WTC11 (cell line): ENCODE results near the gene CNOT6. TPM values are rescaled to one million over a fixed set of nuclear protein-coding genes. Genes with fewer than 3 reads are reported as not detected.

Source experiments
- ATAC-seq: fragments of 200-7000 bp; cut with Tn5 transposase; 2 replicates; pipeline ENCODE4 v1.10.0; 2021; ENCODE audit warnings: mild to moderate bottlenecking, moderate library complexity
- CTCF ChIA-PET: fragments of 300-600 bp; sonication (Branson Sonifier 250); formaldehyde crosslinking; loops from one replicate; lab custom pipeline; 2021; ENCODE audit warnings: antibody characterized with exemption; lab: Charles Lee
- POLR2A ChIA-PET: fragments of 350-600 bp; sonication (Branson Sonifier 250); formaldehyde crosslinking; loops from one replicate; lab custom pipeline; 2021; ENCODE audit warnings: antibody characterized with exemption; lab: Charles Lee
- DNase-seq: peaks from one replicate; pipeline ENCODE4 v3.0.0; 2021; ENCODE audit warnings: low spot score
- H3K27ac Mint-ChIP-seq: 2 replicates; pipeline ENCODE4 v1.8.0; 2021; ENCODE audit warnings: mixed read lengths
- H3K27me3 Mint-ChIP-seq: 2 replicates; pipeline ENCODE4 v1.8.0; 2021; ENCODE audit warnings: low read depth, mild to moderate bottlenecking, moderate library complexity, mixed read lengths
- H3K36me3 Mint-ChIP-seq: 2 replicates; pipeline ENCODE4 v1.8.0; 2021; ENCODE audit warnings: mixed read lengths
- H3K4me1 Mint-ChIP-seq: 2 replicates; pipeline ENCODE4 v1.8.0; 2022; ENCODE audit warnings: mixed read lengths
- H3K4me3 Mint-ChIP-seq: 2 replicates; pipeline ENCODE4 v1.8.0; 2021; ENCODE audit warnings: mild to moderate bottlenecking, moderate library complexity, mixed read lengths
- H3K9me3 Mint-ChIP-seq: 2 replicates; pipeline ENCODE4 v1.8.0; 2021; ENCODE audit warnings: mixed read lengths
- CREM ChIP-seq: sonication (generic); formaldehyde crosslinking; IDR thresholded peaks from 2 replicates; pipeline ENCODE4 v1.8.1; 2022; ENCODE audit warnings: mild to moderate bottlenecking, missing genetic modification reagents, moderate library complexity
- EMX1 ChIP-seq: fragments of 250-450 bp; sonication (Bioruptor Pico); IDR thresholded peaks from 2 replicates; pipeline ENCODE4 v1.8.0; 2021; ENCODE audit warnings: mild to moderate bottlenecking
- ETV6 ChIP-seq: sonication (generic); formaldehyde crosslinking; IDR thresholded peaks from 2 replicates; pipeline ENCODE4 v1.8.1; 2022; ENCODE audit warnings: mild to moderate bottlenecking, missing genetic modification reagents
- FOXP1 ChIP-seq: sonication (generic); formaldehyde crosslinking; IDR thresholded peaks from 2 replicates; pipeline ENCODE4 v1.8.0; 2022; ENCODE audit warnings: missing genetic modification reagents, mild to moderate bottlenecking, moderate library complexity, borderline replicate concordance
- FOXP4 ChIP-seq: sonication (generic); formaldehyde crosslinking; IDR thresholded peaks from 2 replicates; pipeline ENCODE4 v1.8.0; 2022; ENCODE audit warnings: mild to moderate bottlenecking, missing genetic modification reagents
- HMGXB4 ChIP-seq: sonication (generic); formaldehyde crosslinking; IDR thresholded peaks from 2 replicates; pipeline ENCODE4 v1.8.1; 2023; ENCODE audit warnings: mild to moderate bottlenecking, moderate library complexity, missing genetic modification reagents
- KAT7 ChIP-seq: sonication (generic); formaldehyde crosslinking; IDR thresholded peaks from 2 replicates; pipeline ENCODE4 v1.8.1; 2023; ENCODE audit warnings: missing genetic modification reagents, mild to moderate bottlenecking, borderline replicate concordance
- MXD4 ChIP-seq: fragments of 250-450 bp; sonication (Bioruptor Pico); IDR thresholded peaks from 2 replicates; pipeline ENCODE4 v1.8.0; 2021; ENCODE audit warnings: mild to moderate bottlenecking, moderate library complexity, borderline replicate concordance
- STAT6 ChIP-seq: sonication (generic); formaldehyde crosslinking; conservative IDR thresholded peaks from 2 replicates; pipeline ENCODE4 v1.8.1; 2023; ENCODE audit warnings: mild to moderate bottlenecking, low read depth, missing genetic modification reagents, moderate library complexity
- USF2 ChIP-seq: sonication (generic); formaldehyde crosslinking; IDR thresholded peaks from 2 replicates; pipeline ENCODE4 v1.8.1; 2023; ENCODE audit warnings: mild to moderate bottlenecking, missing genetic modification reagents, moderate library complexity
- ZNF317 ChIP-seq: sonication (generic); formaldehyde crosslinking; IDR thresholded peaks from 2 replicates; pipeline ENCODE4 v1.8.1; 2023; ENCODE audit warnings: low read depth, mild to moderate bottlenecking, moderate library complexity, missing genetic modification reagents, borderline replicate concordance
- ZNF416 ChIP-seq: fragments of 250-450 bp; sonication (Bioruptor Pico); IDR thresholded peaks from 2 replicates; pipeline ENCODE4 v1.9.0; 2021; ENCODE audit warnings: mild to moderate bottlenecking, inconsistent platforms
- ZNF423 ChIP-seq: fragments of 250-450 bp; sonication (Bioruptor Pico); IDR thresholded peaks from 2 replicates; pipeline ENCODE4 v2.1.2; 2022; ENCODE audit warnings: mild to moderate bottlenecking, moderate library complexity
- ZNF512 ChIP-seq: sonication (generic); formaldehyde crosslinking; IDR thresholded peaks from 2 replicates; pipeline ENCODE4 v1.8.1; 2022; ENCODE audit warnings: missing genetic modification reagents, borderline replicate concordance
- total RNA-seq: library from RNA; stranded (reverse); gene quantifications from 3 replicates; pipeline ENCODE4 v1.2.3, GENCODE V29; 2021

Gene CNOT6
- total RNA-seq, 1 experiment from 2014 or later = 41.0 TPM

GRCh38 chr5:180618829-180619562 is 124.8 kb downstream of the CNOT6 start (continued):
- TF ChIP-seq HMGXB4 (CRISPR knock-in tag) (no peak; the same call in 1 of the 2 replicates), ZNF512 (CRISPR knock-in tag) (no peak), ZNF423 (peak; percentile 72), EMX1 (CRISPR knock-in tag) (no peak), CREM (0 out of 2 replicates have a peak, but pooled peaks have one; percentile 37), ZNF317 (CRISPR knock-in tag) (no peak), FOXP4 (CRISPR knock-in tag) (0 out of 2 replicates have a peak, but pooled peaks have one; percentile 24)
- TF ChIP-seq, all 79 proteins: peak for 6

GRCh38 chr5:180619563-180619915 is 125.4 kb downstream of the CNOT6 start:
- peak; percentile 23; the same call in 1 of the 2 replicates for TF ChIP-seq FOXP1 (CRISPR knock-in tag)
- no peak for TF ChIP-seq KAT7 (CRISPR knock-in tag)
- Mint-ChIP-seq H3K27me3 (peaks cover 16% of the 10 kb centered on the region), H3K4me1 (peaks cover 2% of the 10 kb centered on the region; the same call in 1 of the 2 replicates), H3K4me3 (peak overlapping the region; percentile 51), H3K36me3 (no peaks in the 10 kb centered on the region), H3K27ac (no peak overlapping the region), H3K9me3 (no peaks in the 10 kb centered on the region)
- DNase-seq = no peak
- peak; percentile 4; the same call in 1 of the 2 replicates for ATAC-seq
- POLR2A ChIA-PET = interaction anchor here (1.7 kb wide), 1 partner anchor 28 kb away, joined by 6 read pairs; no protein-coding TSS in a partner anchor
- CTCF ChIA-PET = interaction anchor here (0.6 to 2.5 kb wide), 62 partner anchors 10 to 536 kb away, joined by 3 to 56 read pairs (median 5); partner anchors contain the start of gene FLT4

GRCh38 chr5:180620014-180620413 is 125.8 kb downstream of the CNOT6 start:
- Mint-ChIP-seq H3K36me3 (no peaks in the 10 kb centered on the region), H3K27ac (no peak overlapping the region), H3K4me3 (no peak overlapping the region; the same call in 1 of the 2 replicates), H3K4me1 (peaks cover 2% of the 10 kb centered on the region; the same call in 1 of the 2 replicates), H3K9me3 (no peaks in the 10 kb centered on the region), H3K27me3 (peaks cover 16% of the 10 kb centered on the region)
- ChIA-PET POLR2A (interaction anchor here (1.7 kb wide), 1 partner anchor 27 kb away, joined by 6 read pairs; no protein-coding TSS in a partner anchor), CTCF (interaction anchor here (0.9 to 2.5 kb wide), 31 partner anchors 10 to 537 kb away, joined by 3 to 56 read pairs (median 10); partner anchors contain the start of gene FLT4)
- TF ChIP-seq STAT6 (CRISPR knock-in tag) (no peak), ETV6 (CRISPR knock-in tag) (no peak), USF2 (CRISPR knock-in tag) (no peak), MXD4 (CRISPR knock-in tag) (no peak), ZNF416 (CRISPR knock-in tag) (no peak)
- ATAC-seq (no peak), DNase-seq (no peak)
